ENCODE results near the gene YY1AP1. TPM values are rescaled to one million over a fixed set of nuclear protein-coding genes. Genes with fewer than 3 reads are reported as not detected.
"Not testable (repeated sequence)": the region's sequence is repeated elsewhere in the genome, so short reads cannot be mapped to it uniquely, and the experiment has no call there.

The YY1AP1 gene
- total RNA-seq, 6 experiments from 2014 or later = 39.6 to 50.7 (median 42.0) TPM

- 0 out of 2 replicates have a peak, but pooled peaks cover under 1% of the 10 kb centered on the region for H3K9me3 Mint-ChIP-seq
- DNase-seq = no peak
- H3K36me3 Mint-ChIP-seq (ENCODE audit: low read depth) = peaks cover 66% of the 10 kb centered on the region
- H3K4me3 Mint-ChIP-seq = no peak overlapping the region
- no peaks in the 10 kb centered on the region for H3K27me3 Mint-ChIP-seq (ENCODE audit: insufficient read depth)
- H3K27ac Mint-ChIP-seq = no peak overlapping the region
- peaks cover 48% of the 10 kb centered on the region for H3K4me1 Mint-ChIP-seq (ENCODE audit: low read depth)
- no peak for TF ChIP-seq CTCF (IDR thresholded peaks at IDR 0.05)
Observed at GRCh38 chr1:155691992-155692528, 3.5 kb upstream of the YY1AP1 start.

- DNase-seq = peak; percentile 74
- H3K27me3 Mint-ChIP-seq (ENCODE audit: insufficient read depth); H3K9me3 Mint-ChIP-seq: not testable (repeated sequence)
- H3K4me1 Mint-ChIP-seq (ENCODE audit: low read depth) = peaks cover 57% of the 10 kb centered on the region
- H3K4me3 Mint-ChIP-seq = peak within 1 kb of the TSS; percentile 97
- H3K36me3 Mint-ChIP-seq (ENCODE audit: low read depth) = peaks cover 50% of the 10 kb centered on the region
- H3K27ac Mint-ChIP-seq = peak within 1 kb of the TSS; percentile 95
Observed at GRCh38 chr1:155689081-155689607, 570 bp upstream of the YY1AP1 start, which contains the start of gene DAP3. Gene DAP3 (plus strand): TSS chr1:155689091. CDS start chr1:155709780, 20,689 bp downstream.

- H3K27me3 Mint-ChIP-seq (ENCODE audit: insufficient read depth); DNase-seq; H3K9me3 Mint-ChIP-seq: not testable (repeated sequence)
- H3K36me3 Mint-ChIP-seq (ENCODE audit: low read depth) = peaks cover 39% of the 10 kb centered on the region
- peak overlapping the region; percentile 95 for H3K27ac Mint-ChIP-seq
- H3K4me1 Mint-ChIP-seq (ENCODE audit: low read depth) = peaks cover 63% of the 10 kb centered on the region
- H3K4me3 Mint-ChIP-seq = peak overlapping the region; percentile 97
Observed at GRCh38 chr1:155687705-155688323, 760 bp downstream of the YY1AP1 start.

- TF ChIP-seq CTCF (IDR thresholded peaks at IDR 0.05) = no peak
- H3K36me3 Mint-ChIP-seq (ENCODE audit: low read depth) = peaks cover 28% of the 10 kb centered on the region
- H3K27ac Mint-ChIP-seq = no peak overlapping the region
- DNase-seq = no peak
- H3K9me3 Mint-ChIP-seq = no peaks in the 10 kb centered on the region
- H3K4me3 Mint-ChIP-seq = no peak overlapping the region
- peaks cover 38% of the 10 kb centered on the region for H3K4me1 Mint-ChIP-seq (ENCODE audit: low read depth)
- peaks cover 2% of the 10 kb centered on the region; the same call in 1 of the 2 replicates for H3K27me3 Mint-ChIP-seq (ENCODE audit: insufficient read depth)
Observed at GRCh38 chr1:155681776-155682175, 6.8 kb downstream of the YY1AP1 start.

- Mint-ChIP-seq H3K4me3 (no peak overlapping the region), H3K9me3 (no peaks in the 10 kb centered on the region)
Observed at GRCh38 chr1:155680531-155680930, 8.0 kb downstream of the YY1AP1 start.

GRCh38 chr1:155678992-155679391, 9.6 kb downstream of the YY1AP1 start:
- Mint-ChIP-seq H3K36me3 (ENCODE audit: low read depth) (peaks cover 28% of the 10 kb centered on the region), H3K4me1 (ENCODE audit: low read depth) (peaks cover 13% of the 10 kb centered on the region)
- not testable (repeated sequence) for H3K4me3 Mint-ChIP-seq; H3K9me3 Mint-ChIP-seq; H3K27me3 Mint-ChIP-seq (ENCODE audit: insufficient read depth); H3K27ac Mint-ChIP-seq; DNase-seq

More at GRCh38 chr1:155680531-155680930, 8.0 kb downstream of the YY1AP1 start:
- Mint-ChIP-seq H3K27me3 (ENCODE audit: insufficient read depth) (peaks cover 4% of the 10 kb centered on the region), H3K4me1 (ENCODE audit: low read depth) (peaks cover 27% of the 10 kb centered on the region), H3K36me3 (ENCODE audit: low read depth) (peaks cover 27% of the 10 kb centered on the region), H3K27ac (no peak overlapping the region)
- DNase-seq = no peak
- TF ChIP-seq CTCF (IDR thresholded peaks at IDR 0.05) = no peak

GRCh38 chr1:155678027-155678426, 10.5 kb downstream of the YY1AP1 start:
- Mint-ChIP-seq H3K36me3 (ENCODE audit: low read depth) (peaks cover 30% of the 10 kb centered on the region), H3K9me3 (no peaks in the 10 kb centered on the region), H3K27me3 (ENCODE audit: insufficient read depth) (peaks cover 2% of the 10 kb centered on the region; the same call in 1 of the 2 replicates), H3K4me3 (no peak overlapping the region), H3K27ac (no peak overlapping the region), H3K4me1 (ENCODE audit: low read depth) (peaks cover 5% of the 10 kb centered on the region)
- no peak for DNase-seq
- no peak for TF ChIP-seq CTCF (IDR thresholded peaks at IDR 0.05)
